ENCODE measurements around the gene RHOXF2B. TPM values are rescaled to one million over a fixed set of nuclear protein-coding genes. Genes with fewer than 3 reads are reported as not detected.
"Not testable (repeated sequence)": the region's sequence is repeated elsewhere in the genome, so short reads cannot be mapped to it uniquely, and the experiment has no call there.

Gene RHOXF2B
- total RNA-seq = not detected
- long read RNA-seq = 0 reads

- intact Hi-C loops (cut with DNase I); ATAC-seq (ENCODE audit: poor library complexity); DNase-seq: not testable (repeated sequence)
Measured at GRCh38 chrX:120077590-120077989, at the start of gene RHOXF2B. TSS of gene RHOXF2B (minus strand) at chrX:120077690. CDS start at chrX:120077552, 138 bp downstream.

DNA sequence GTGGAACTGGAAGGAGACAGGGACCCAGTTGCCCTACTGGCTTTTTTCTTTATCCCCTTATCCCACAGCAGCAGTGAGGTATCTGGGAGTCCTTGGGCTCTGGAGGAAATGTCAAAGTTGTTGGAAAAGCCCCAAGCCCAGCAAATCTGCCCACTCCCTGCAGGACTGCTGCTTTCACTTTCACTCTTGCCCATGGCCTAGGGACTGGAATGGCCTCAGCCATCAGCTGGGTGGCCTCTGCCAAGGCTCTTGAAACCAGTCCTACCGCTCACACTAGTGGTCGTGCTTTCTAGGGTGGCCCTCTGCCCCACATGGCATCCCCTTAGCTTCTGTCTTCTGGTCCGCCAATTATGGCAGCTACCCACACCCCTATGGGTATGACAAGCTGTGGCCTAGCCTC is 48.0 kb upstream of the RHOXF2B start:
- ATAC-seq (ENCODE audit: poor library complexity) (peak; percentile 52), DNase-seq (no peak)

DNA sequence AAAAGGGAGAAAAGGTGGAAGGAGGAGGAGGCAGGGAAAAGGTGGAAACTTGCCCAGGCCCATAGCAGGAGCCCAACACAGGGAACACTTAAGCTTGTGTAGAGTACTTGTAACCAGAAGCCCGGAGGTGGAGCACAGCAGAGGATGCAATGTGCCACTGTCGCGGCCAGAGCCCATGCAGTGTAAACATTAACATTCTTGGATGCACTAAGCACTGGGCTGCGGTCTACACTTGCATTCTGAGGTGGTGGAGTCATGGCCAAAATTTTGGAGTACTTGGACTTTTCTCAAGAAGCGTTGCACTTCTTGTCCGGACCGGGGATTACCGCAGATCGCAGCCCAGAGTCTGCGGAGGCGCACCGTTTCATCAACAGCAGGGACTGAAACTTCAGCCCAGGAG is 42.7 kb upstream of the RHOXF2B start:
- intact Hi-C loops (cut with DNase I) = no loop called here
- ATAC-seq (ENCODE audit: poor library complexity) = no peak

More for the DNA sequence above, 48.0 kb upstream of the RHOXF2B start:
- intact Hi-C loops (cut with DNase I) = no loop called here

GRCh38 chrX:120115438-120115963 is 38.0 kb upstream of the RHOXF2B start, which contains the start of gene RHOXF1:
TSS of gene RHOXF1 (minus strand) at chrX:120115913. CDS start at chrX:120115862, 51 bp downstream.
- intact Hi-C loops (cut with DNase I) = no loop called here
- ATAC-seq (ENCODE audit: poor library complexity) (no peak), DNase-seq (no peak)

More for the DNA sequence above, 42.7 kb upstream of the RHOXF2B start:
- DNase-seq = no peak

DNA sequence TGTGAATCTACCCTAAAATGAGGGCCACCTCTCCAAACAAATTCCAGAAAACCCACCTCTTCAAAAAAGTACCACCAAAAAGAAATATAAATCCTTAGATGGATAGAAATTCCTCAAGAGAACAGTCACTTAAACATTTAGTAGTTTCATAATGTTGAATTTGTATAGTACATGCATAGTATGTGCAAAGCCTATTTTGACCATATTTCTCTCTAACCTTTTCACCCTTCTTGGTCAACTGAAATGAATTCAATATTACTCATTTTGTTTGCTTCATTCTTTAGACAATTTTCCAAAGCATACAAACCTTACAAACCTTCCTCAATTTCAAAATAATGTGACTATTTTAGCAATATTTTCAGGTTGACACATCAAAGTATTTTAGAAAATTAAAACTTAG is 34.1 kb upstream of the RHOXF2B start:
- intact Hi-C loops (cut with DNase I) = no loop called here
- ATAC-seq (ENCODE audit: poor library complexity) (no peak), DNase-seq (no peak)

- DNase-seq (no peak), ATAC-seq (ENCODE audit: poor library complexity) (no peak)
- intact Hi-C loops (cut with DNase I) = no loop called here
Measured at GRCh38 chrX:120109378-120109777, 31.9 kb upstream of the RHOXF2B start.

DNA sequence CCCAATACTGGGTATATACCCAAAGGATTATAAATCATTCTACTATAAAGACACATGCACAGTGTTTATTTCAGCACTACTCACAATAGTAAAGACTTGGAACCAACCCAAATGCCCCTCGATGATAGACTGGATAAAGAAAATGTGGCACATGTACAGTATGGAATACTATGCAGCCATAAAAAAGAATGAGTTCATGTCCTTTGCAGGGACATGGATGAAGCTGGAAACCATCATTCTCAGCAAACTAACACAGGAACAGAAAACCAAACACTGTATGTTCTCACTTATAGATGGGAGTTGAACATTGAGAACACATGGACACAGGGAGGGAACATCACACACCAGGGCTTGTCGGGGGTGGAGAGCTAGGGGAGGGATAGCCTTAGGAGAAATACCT is 27.2 kb upstream of the RHOXF2B start:
- intact Hi-C loops (cut with DNase I); DNase-seq; ATAC-seq (ENCODE audit: poor library complexity): not testable (repeated sequence)

- intact Hi-C loops (cut with DNase I); DNase-seq; ATAC-seq (ENCODE audit: poor library complexity): not testable (repeated sequence)
Measured at GRCh38 chrX:120101057-120101456, 23.6 kb upstream of the RHOXF2B start.

GRCh38 chrX:120090208-120090607 is 12.7 kb upstream of the RHOXF2B start:
- intact Hi-C loops (cut with DNase I) = no loop called here
- DNase-seq = no peak
- ATAC-seq (ENCODE audit: poor library complexity) = no peak

GRCh38 chrX:120087289-120088017 is 10.0 kb upstream of the RHOXF2B start:
- intact Hi-C loops (cut with DNase I) = no loop called here
- ATAC-seq (ENCODE audit: poor library complexity) (no peak), DNase-seq (no peak)

DNA sequence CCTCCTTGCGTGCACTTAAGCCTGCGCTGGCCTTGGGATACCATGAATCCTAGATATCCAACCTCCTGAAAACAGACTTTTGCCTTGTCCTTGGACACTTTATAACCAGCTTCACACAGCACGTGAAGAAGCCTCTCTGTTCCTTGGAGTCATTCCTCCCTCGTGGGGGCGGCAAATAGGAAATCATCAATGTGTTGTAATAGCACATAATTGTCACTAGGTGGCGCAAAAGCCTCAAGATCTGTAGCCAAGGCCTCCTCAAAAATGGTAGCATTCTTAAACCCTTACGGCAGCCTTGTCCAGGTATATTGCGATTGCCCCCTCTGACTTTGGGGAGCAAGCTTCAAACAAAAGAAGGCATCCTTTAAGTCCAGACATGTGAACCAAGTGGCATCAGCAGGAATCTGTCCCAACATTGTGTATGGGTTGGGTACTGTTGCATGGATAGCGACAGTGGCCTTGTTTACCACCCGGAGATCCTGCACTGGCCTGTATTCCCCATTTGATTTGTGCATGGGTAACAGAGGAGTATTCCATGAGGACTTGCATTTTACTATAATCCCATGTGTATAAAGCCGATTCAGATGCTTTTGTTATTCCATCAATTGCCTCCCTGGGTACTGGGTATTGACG is 8.2 kb upstream of the RHOXF2B start:
- peak; percentile 51 for ATAC-seq (ENCODE audit: poor library complexity)
- DNase-seq; intact Hi-C loops (cut with DNase I): not testable (repeated sequence)

DNA sequence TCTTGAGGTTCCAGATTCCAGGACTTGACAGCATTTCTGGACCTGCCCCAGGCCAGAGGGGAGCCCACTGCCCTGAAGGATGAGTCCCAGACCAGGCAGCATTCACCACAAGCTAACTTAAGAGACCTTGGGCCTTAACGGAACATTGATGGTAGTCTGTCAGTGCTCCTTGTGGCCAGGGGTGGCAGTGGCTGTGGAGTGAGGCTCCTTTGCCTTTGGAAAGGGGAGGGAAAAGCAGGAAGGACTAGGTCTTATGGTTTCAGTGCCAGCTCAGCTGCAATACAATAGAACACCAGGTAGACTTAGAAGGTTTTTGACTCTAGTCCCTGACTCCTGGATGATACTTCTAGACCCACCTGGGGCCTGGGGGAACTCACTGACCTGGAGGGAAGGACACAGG is 11.3 kb downstream of the RHOXF2B start:
- DNase-seq; intact Hi-C loops (cut with DNase I); ATAC-seq (ENCODE audit: poor library complexity): not testable (repeated sequence)

DNA sequence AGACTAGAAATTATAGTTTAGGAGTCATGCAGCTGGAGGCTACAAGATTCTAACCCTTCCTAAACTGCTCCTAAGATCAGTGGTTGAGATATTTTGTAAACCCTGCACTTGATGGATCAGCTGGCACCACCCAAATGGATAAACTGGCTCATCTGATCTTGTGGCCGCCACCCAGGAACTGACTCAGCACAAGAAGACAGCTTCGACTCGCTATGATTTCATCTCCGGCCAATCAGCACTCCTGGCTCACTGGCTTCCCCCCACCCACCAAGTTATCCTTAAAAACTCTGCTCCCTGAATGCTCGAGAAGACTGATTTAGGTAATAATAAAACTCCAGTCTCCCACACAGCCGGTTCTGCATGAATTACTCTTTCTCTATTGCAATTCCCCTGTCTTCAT is 34.8 kb downstream of the RHOXF2B start:
- DNase-seq; intact Hi-C loops (cut with DNase I); ATAC-seq (ENCODE audit: poor library complexity): not testable (repeated sequence)

- DNase-seq; intact Hi-C loops (cut with DNase I); ATAC-seq (ENCODE audit: poor library complexity): not testable (repeated sequence)
Measured at GRCh38 chrX:120042247-120042646, 35.2 kb downstream of the RHOXF2B start.

GRCh38 chrX:120040176-120040575 is 37.3 kb downstream of the RHOXF2B start:
- intact Hi-C loops (cut with DNase I); DNase-seq: not testable (repeated sequence)
- peak; percentile 75 for ATAC-seq (ENCODE audit: poor library complexity)

GRCh38 chrX:120039087-120039733 is 38.3 kb downstream of the RHOXF2B start:
- not testable (repeated sequence) for ATAC-seq (ENCODE audit: poor library complexity)

DNA sequence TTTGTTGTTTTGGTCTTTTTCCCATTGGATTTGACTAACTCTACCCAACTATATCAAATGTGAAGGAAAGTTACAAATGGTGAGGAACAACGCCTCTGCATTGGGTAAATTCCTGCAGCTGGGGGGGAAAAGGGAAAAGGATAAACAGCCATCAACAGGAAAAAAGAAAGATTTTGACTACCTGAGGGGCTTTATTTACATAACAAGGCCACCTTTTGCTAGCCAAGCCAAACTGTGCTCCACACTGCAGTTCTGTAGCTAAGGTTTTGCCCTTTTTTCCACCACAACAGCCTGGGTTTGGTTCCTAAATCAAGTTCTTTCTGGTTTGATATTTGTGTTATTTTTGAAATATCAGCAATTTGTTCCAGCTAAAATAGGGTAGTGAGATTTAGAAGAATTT is 40.8 kb downstream of the RHOXF2B start:
- intact Hi-C loops (cut with DNase I) = no loop called here
- ATAC-seq (ENCODE audit: poor library complexity) (no peak), DNase-seq (no peak)

More at GRCh38 chrX:120039087-120039733, 38.3 kb downstream of the RHOXF2B start:
- intact Hi-C loops (cut with DNase I); DNase-seq: not testable (repeated sequence)

- ATAC-seq (ENCODE audit: poor library complexity); DNase-seq; intact Hi-C loops (cut with DNase I): not testable (repeated sequence)
Measured at GRCh38 chrX:120035522-120036309, 41.8 kb downstream of the RHOXF2B start.
